ENCODE measurements around the gene NAALADL2. TPM values are rescaled to one million over a fixed set of nuclear protein-coding genes. Genes with fewer than 3 reads are reported as not detected.

NAALADL2 gene
- total RNA-seq, 2 experiments from 2014 or later = 0.48 TPM; not detected in 1

GRCh38 chr3:175308097-175308496 is 449.0 kb downstream of the NAALADL2 start:
- Mint-ChIP-seq H3K9me3 (no peaks in the 10 kb centered on the region), H3K27me3 (no peaks in the 10 kb centered on the region), H3K36me3 (no peaks in the 10 kb centered on the region), H3K4me1 (peaks cover 10% of the 10 kb centered on the region), H3K27ac (no peak overlapping the region), H3K4me3 (no peak overlapping the region)
- no peak for DNase-seq

- H3K4me1 Mint-ChIP-seq = peaks cover 10% of the 10 kb centered on the region
- H3K9me3 Mint-ChIP-seq = no peaks in the 10 kb centered on the region
- H3K36me3 Mint-ChIP-seq = no peaks in the 10 kb centered on the region
- no peak for DNase-seq
- H3K27ac Mint-ChIP-seq = no peak overlapping the region
- no peaks in the 10 kb centered on the region for H3K27me3 Mint-ChIP-seq
- no peak overlapping the region for H3K4me3 Mint-ChIP-seq
These were observed 450.9 kb downstream of the NAALADL2 start for GRCh38 chr3:175310046-175310445.

- peaks cover 10% of the 10 kb centered on the region for H3K4me1 Mint-ChIP-seq
- no peaks in the 10 kb centered on the region for H3K9me3 Mint-ChIP-seq
- no peak overlapping the region for H3K4me3 Mint-ChIP-seq
- DNase-seq = no peak
- no peaks in the 10 kb centered on the region for H3K36me3 Mint-ChIP-seq
- no peaks in the 10 kb centered on the region for H3K27me3 Mint-ChIP-seq
- no peak overlapping the region for H3K27ac Mint-ChIP-seq
These were observed 452.3 kb downstream of the NAALADL2 start for GRCh38 chr3:175311404-175311803.

GRCh38 chr3:175311946-175312345 is 452.8 kb downstream of the NAALADL2 start:
- DNase-seq = no peak
- no peaks in the 10 kb centered on the region for H3K27me3 Mint-ChIP-seq
- H3K27ac Mint-ChIP-seq = no peak overlapping the region
- no peak overlapping the region for H3K4me3 Mint-ChIP-seq
- H3K9me3 Mint-ChIP-seq = no peaks in the 10 kb centered on the region
- peaks cover 10% of the 10 kb centered on the region for H3K4me1 Mint-ChIP-seq
- no peaks in the 10 kb centered on the region for H3K36me3 Mint-ChIP-seq

GRCh38 chr3:175312791-175313190 is 453.7 kb downstream of the NAALADL2 start:
- H3K36me3 Mint-ChIP-seq = no peaks in the 10 kb centered on the region
- no peak overlapping the region for H3K27ac Mint-ChIP-seq
- H3K27me3 Mint-ChIP-seq = no peaks in the 10 kb centered on the region
- H3K4me1 Mint-ChIP-seq = peaks cover 7% of the 10 kb centered on the region
- H3K9me3 Mint-ChIP-seq = no peaks in the 10 kb centered on the region
- no peak overlapping the region for H3K4me3 Mint-ChIP-seq
- DNase-seq = no peak

GRCh38 chr3:175316799-175317198 is 457.7 kb downstream of the NAALADL2 start:
- Mint-ChIP-seq H3K27me3 (no peaks in the 10 kb centered on the region), H3K9me3 (no peaks in the 10 kb centered on the region), H3K36me3 (no peaks in the 10 kb centered on the region), H3K27ac (no peak overlapping the region), H3K4me3 (no peak overlapping the region), H3K4me1 (no peaks in the 10 kb centered on the region)
- DNase-seq = no peak

GRCh38 chr3:175325440-175325839 is 466.3 kb downstream of the NAALADL2 start:
- no peak for DNase-seq
- no peaks in the 10 kb centered on the region for H3K27me3 Mint-ChIP-seq
- H3K36me3 Mint-ChIP-seq = no peaks in the 10 kb centered on the region
- H3K9me3 Mint-ChIP-seq = no peaks in the 10 kb centered on the region
- H3K27ac Mint-ChIP-seq = no peak overlapping the region
- no peaks in the 10 kb centered on the region for H3K4me1 Mint-ChIP-seq
- no peak overlapping the region for H3K4me3 Mint-ChIP-seq

GRCh38 chr3:175326041-175326440 is 466.9 kb downstream of the NAALADL2 start:
- no peak for DNase-seq
- H3K27me3 Mint-ChIP-seq = no peaks in the 10 kb centered on the region

GRCh38 chr3:175329373-175329772 is 470.2 kb downstream of the NAALADL2 start:
- Mint-ChIP-seq H3K27ac (no peak overlapping the region), H3K4me3 (no peak overlapping the region), H3K4me1 (no peaks in the 10 kb centered on the region), H3K36me3 (no peaks in the 10 kb centered on the region), H3K9me3 (peaks cover 3% of the 10 kb centered on the region), H3K27me3 (no peaks in the 10 kb centered on the region)
- DNase-seq = no peak

More at GRCh38 chr3:175326041-175326440, 466.9 kb downstream of the NAALADL2 start:
- Mint-ChIP-seq H3K4me3 (no peak overlapping the region), H3K9me3 (no peaks in the 10 kb centered on the region), H3K36me3 (no peaks in the 10 kb centered on the region), H3K4me1 (no peaks in the 10 kb centered on the region), H3K27ac (no peak overlapping the region)

- Mint-ChIP-seq H3K4me1 (no peaks in the 10 kb centered on the region), H3K27me3 (no peaks in the 10 kb centered on the region), H3K9me3 (peaks cover 3% of the 10 kb centered on the region), H3K27ac (no peak overlapping the region), H3K36me3 (no peaks in the 10 kb centered on the region), H3K4me3 (no peak overlapping the region)
- DNase-seq = no peak
These were observed 476.1 kb downstream of the NAALADL2 start for GRCh38 chr3:175335229-175335628.

- Mint-ChIP-seq H3K9me3 (peaks cover 3% of the 10 kb centered on the region), H3K27ac (no peak overlapping the region), H3K27me3 (no peaks in the 10 kb centered on the region), H3K36me3 (no peaks in the 10 kb centered on the region), H3K4me1 (no peaks in the 10 kb centered on the region), H3K4me3 (no peak overlapping the region)
- no peak for DNase-seq
These were observed 477.4 kb downstream of the NAALADL2 start for GRCh38 chr3:175336406-175337133.

GRCh38 chr3:175337631-175338030 is 478.5 kb downstream of the NAALADL2 start:
- Mint-ChIP-seq H3K27me3 (no peaks in the 10 kb centered on the region), H3K4me3 (no peak overlapping the region), H3K4me1 (no peaks in the 10 kb centered on the region)

GRCh38 chr3:175338775-175339535 is 479.8 kb downstream of the NAALADL2 start:
- no peaks in the 10 kb centered on the region for H3K36me3 Mint-ChIP-seq
- no peaks in the 10 kb centered on the region for H3K27me3 Mint-ChIP-seq
- no peaks in the 10 kb centered on the region for H3K4me1 Mint-ChIP-seq

More at GRCh38 chr3:175337631-175338030, 478.5 kb downstream of the NAALADL2 start:
- Mint-ChIP-seq H3K9me3 (peaks cover 3% of the 10 kb centered on the region), H3K27ac (no peak overlapping the region), H3K36me3 (no peaks in the 10 kb centered on the region)
- DNase-seq = no peak

GRCh38 chr3:175340338-175341015 is 481.3 kb downstream of the NAALADL2 start:
- no peaks in the 10 kb centered on the region for H3K9me3 Mint-ChIP-seq
- no peaks in the 10 kb centered on the region for H3K27me3 Mint-ChIP-seq
- no peaks in the 10 kb centered on the region for H3K36me3 Mint-ChIP-seq
- H3K4me1 Mint-ChIP-seq = no peaks in the 10 kb centered on the region
- no peak overlapping the region for H3K4me3 Mint-ChIP-seq
- no peak for DNase-seq
- no peak overlapping the region for H3K27ac Mint-ChIP-seq

More at GRCh38 chr3:175338775-175339535, 479.8 kb downstream of the NAALADL2 start:
- Mint-ChIP-seq H3K4me3 (no peak overlapping the region), H3K9me3 (no peaks in the 10 kb centered on the region), H3K27ac (no peak overlapping the region)
- no peak for DNase-seq

GRCh38 chr3:175342196-175342595 is 483.1 kb downstream of the NAALADL2 start:
- no peaks in the 10 kb centered on the region for H3K27me3 Mint-ChIP-seq
- H3K36me3 Mint-ChIP-seq = no peaks in the 10 kb centered on the region
- H3K4me3 Mint-ChIP-seq = no peak overlapping the region
- H3K9me3 Mint-ChIP-seq = no peaks in the 10 kb centered on the region
- no peaks in the 10 kb centered on the region for H3K4me1 Mint-ChIP-seq
- no peak overlapping the region for H3K27ac Mint-ChIP-seq
- DNase-seq = no peak

All from activated naive CD8-positive, alpha-beta T cell treated with anti-CD3 and anti-CD28 coated beads for 36 hours (primary cell).